Measurements from ENCODE around the gene SCRN1. TPM values are rescaled to one million over a fixed set of nuclear protein-coding genes. Genes with fewer than 3 reads are reported as not detected.
A peak's percentile ranks its signal among the peaks of the same experiment; 100 is the strongest.

Gene SCRN1
- total and polyA plus RNA-seq, 7 experiments from 2014 or later: 1.6 to 8.7 (median 2.3) TPM

- H3K36me3 ChIP-seq (ENCODE audit: control insufficient read depth in 2 of 3, insufficient read depth in 3 of 3, low read length in 3 of 3): peaks cover 0 to 8% (median 0%) of the 10 kb centered on the region in 3 experiments
- ChIA-PET POLR2A (no interaction called here), CTCF (no interaction called here)
These were observed 28.9 kb upstream of the SCRN1 start for GRCh38 chr7:30018451-30018850.

DNA sequence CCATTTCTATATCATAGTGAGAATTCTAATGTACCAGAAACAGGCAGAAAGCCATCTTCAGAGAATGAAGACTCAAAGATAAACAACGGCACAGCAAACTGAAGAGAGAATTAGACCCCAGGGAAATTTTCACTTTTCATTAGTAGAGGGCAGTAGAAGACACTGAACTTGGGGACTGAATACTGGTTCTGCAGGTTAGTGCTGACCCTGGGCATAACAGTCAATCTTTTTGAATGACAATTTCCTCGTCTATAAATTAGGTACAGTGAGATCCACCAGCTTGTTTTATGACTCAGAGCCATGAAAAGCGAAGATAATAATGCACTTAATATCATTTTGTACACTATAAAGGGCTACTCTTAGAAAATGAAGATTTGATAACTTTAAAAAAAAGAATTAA lies 23.2 kb upstream of the SCRN1 start:
- H3K4me1 ChIP-seq (ENCODE audit: control insufficient read depth in 2 of 2, insufficient read depth in 2 of 2, low read length in 2 of 2): no peaks in the 10 kb centered on the region
- POLR2A ChIA-PET: no interaction called here
- peaks cover 0 to 8% (median 0%) of the 10 kb centered on the region in 3 experiments for H3K36me3 ChIP-seq (ENCODE audit: control insufficient read depth in 2 of 3, insufficient read depth in 3 of 3, low read length in 3 of 3)
- H3K27me3 Mint-ChIP-seq: no peaks in the 10 kb centered on the region
- H3K4me3 Mint-ChIP-seq: no peak overlapping the region
- H3K27ac Mint-ChIP-seq: no peak overlapping the region
- no peaks in the 10 kb centered on the region for H3K9me3 ChIP-seq (ENCODE audit: control insufficient read depth in 2 of 3, low read length in 3 of 3)
- no peak for ATAC-seq
- no peaks in the 10 kb centered on the region for H3K27me3 ChIP-seq (ENCODE audit: control insufficient read depth in 2 of 2, insufficient read depth in 2 of 2, low read length in 2 of 2)
- peaks cover 0 to 19% (median 15%) of the 10 kb centered on the region in 5 donors for H3K36me3 Mint-ChIP-seq
- CTCF ChIA-PET: no interaction called here
- no peak overlapping the region for H3K4me3 ChIP-seq (ENCODE audit: low read length)
- intact Hi-C loops (cut with micrococcal nuclease): no loop called here
- DNase-seq: no peak
- H3K27ac ChIP-seq (ENCODE audit: low read depth, low read length): no peak overlapping the region
- no peaks in the 10 kb centered on the region for H3K4me1 Mint-ChIP-seq
- H3K9me3 Mint-ChIP-seq: no peaks in the 10 kb centered on the region

More at GRCh38 chr7:30018451-30018850, 28.9 kb upstream of the SCRN1 start:
- intact Hi-C loops (cut with micrococcal nuclease): no loop called here
- Mint-ChIP-seq H3K27me3 (no peaks in the 10 kb centered on the region), H3K27ac (peak overlapping the region in 1 of 9 donors; percentile 51), H3K9me3 (no peaks in the 10 kb centered on the region), H3K36me3 (peaks cover 0 to 19% (median 10%) of the 10 kb centered on the region in 5 donors), H3K4me3 (no peak overlapping the region), H3K4me1 (peaks cover 4 to 11% (median 6%) of the 10 kb centered on the region in 7 donors)
- H3K4me3 ChIP-seq (ENCODE audit: low read length): no peak overlapping the region
- no peak for ATAC-seq
- no peaks in the 10 kb centered on the region for H3K4me1 ChIP-seq (ENCODE audit: control insufficient read depth in 2 of 2, insufficient read depth in 2 of 2, low read length in 2 of 2)
- no peaks in the 10 kb centered on the region for H3K9me3 ChIP-seq (ENCODE audit: control insufficient read depth in 2 of 3, low read length in 3 of 3)
- H3K27ac ChIP-seq (ENCODE audit: low read depth, low read length): no peak overlapping the region
- no peaks in the 10 kb centered on the region for H3K27me3 ChIP-seq (ENCODE audit: control insufficient read depth in 2 of 2, insufficient read depth in 2 of 2, low read length in 2 of 2)
- no peak for DNase-seq

DNA sequence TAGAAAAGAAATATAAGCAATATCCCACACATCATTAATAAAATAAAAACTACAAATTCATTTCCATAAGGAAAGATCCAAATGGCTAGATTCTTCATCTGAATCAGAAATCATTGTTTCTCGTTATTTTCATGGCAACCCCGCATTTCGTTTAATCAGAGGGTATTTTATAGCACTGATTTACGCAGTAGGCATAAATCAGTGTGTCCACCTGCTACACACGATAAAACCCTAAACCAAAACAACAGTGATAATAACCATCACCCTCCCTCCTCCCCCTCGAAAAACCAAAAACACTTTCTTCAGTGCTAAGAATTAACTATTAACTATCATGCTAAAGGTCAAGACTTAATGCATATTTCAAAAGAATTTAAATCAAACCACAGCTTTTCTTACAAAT lies 20.4 kb upstream of the SCRN1 start:
- H3K36me3 Mint-ChIP-seq: peaks cover 0 to 13% (median 8%) of the 10 kb centered on the region in 5 donors
- ATAC-seq: no peak
- H3K4me3 Mint-ChIP-seq: no peak overlapping the region
- intact Hi-C loops (cut with micrococcal nuclease): no loop called here
- no peak for DNase-seq
- no peaks in the 10 kb centered on the region for H3K9me3 Mint-ChIP-seq
- ChIA-PET CTCF (no interaction called here), POLR2A (no interaction called here)
- H3K27me3 ChIP-seq (ENCODE audit: control insufficient read depth in 2 of 2, insufficient read depth in 2 of 2, low read length in 2 of 2): no peaks in the 10 kb centered on the region
- H3K9me3 ChIP-seq (ENCODE audit: control insufficient read depth in 2 of 3, low read length in 3 of 3): no peaks in the 10 kb centered on the region
- no peaks in the 10 kb centered on the region for H3K36me3 ChIP-seq (ENCODE audit: control insufficient read depth in 2 of 3, insufficient read depth in 3 of 3, low read length in 3 of 3)
- H3K4me1 ChIP-seq (ENCODE audit: control insufficient read depth in 2 of 2, insufficient read depth in 2 of 2, low read length in 2 of 2): no peaks in the 10 kb centered on the region
- H3K27ac Mint-ChIP-seq: no peak overlapping the region
- H3K4me3 ChIP-seq (ENCODE audit: low read length): no peak overlapping the region
- no peaks in the 10 kb centered on the region for H3K4me1 Mint-ChIP-seq
- no peak overlapping the region for H3K27ac ChIP-seq (ENCODE audit: low read depth, low read length)
- H3K27me3 Mint-ChIP-seq: peaks cover 0 to 3% (median 0%) of the 10 kb centered on the region in 5 donors

DNA sequence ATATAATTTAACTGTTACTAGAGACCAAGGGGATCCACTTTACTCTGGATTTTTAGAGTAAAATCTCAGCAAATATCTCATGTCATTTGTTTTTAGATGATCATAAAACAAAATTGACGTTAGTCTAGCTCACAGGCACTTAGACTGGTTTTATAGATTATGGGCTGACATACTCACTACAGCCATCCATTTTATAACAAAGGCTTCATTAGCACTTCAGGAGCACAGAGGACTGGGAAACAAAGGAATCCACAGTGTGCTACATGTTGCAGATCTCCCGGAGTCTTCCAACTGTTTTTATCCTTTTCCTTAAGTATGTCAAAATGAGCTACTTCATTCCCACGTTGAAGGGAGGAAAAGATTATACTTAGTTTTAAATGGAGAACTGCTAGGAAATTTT lies 15.9 kb upstream of the SCRN1 start:
- Mint-ChIP-seq H3K9me3 (no peaks in the 10 kb centered on the region), H3K27me3 (peaks cover 4 to 10% (median 9%) of the 10 kb centered on the region in 5 donors), H3K4me3 (no peak overlapping the region), H3K4me1 (no peaks in the 10 kb centered on the region), H3K27ac (no peak overlapping the region), H3K36me3 (peaks cover 0 to 2% (median 0%) of the 10 kb centered on the region in 5 donors)
- Histone ChIP-seq H3K4me1 (ENCODE audit: control insufficient read depth in 2 of 2, insufficient read depth in 2 of 2, low read length in 2 of 2) (no peaks in the 10 kb centered on the region), H3K27ac (ENCODE audit: low read depth, low read length) (no peak overlapping the region), H3K4me3 (ENCODE audit: low read length) (no peak overlapping the region), H3K9me3 (ENCODE audit: control insufficient read depth in 2 of 3, low read length in 3 of 3) (no peaks in the 10 kb centered on the region), H3K27me3 (ENCODE audit: control insufficient read depth in 2 of 2, insufficient read depth in 2 of 2, low read length in 2 of 2) (peaks cover 0 to 6% of the 10 kb centered on the region in 2 donors), H3K36me3 (ENCODE audit: control insufficient read depth in 2 of 3, insufficient read depth in 3 of 3, low read length in 3 of 3) (no peaks in the 10 kb centered on the region)
- ChIA-PET CTCF (no interaction called here), POLR2A (no interaction called here)
- DNase-seq: no peak
- ATAC-seq: no peak
- intact Hi-C loops (cut with micrococcal nuclease): no loop called here

- no peak overlapping the region for H3K4me3 ChIP-seq (ENCODE audit: low read length)
- Mint-ChIP-seq H3K9me3 (peaks cover 0 to 6% (median 0%) of the 10 kb centered on the region in 11 donors), H3K4me1 (no peaks in the 10 kb centered on the region), H3K4me3 (no peak overlapping the region), H3K36me3 (peaks cover 0 to 6% (median 0%) of the 10 kb centered on the region in 5 donors), H3K27ac (no peak overlapping the region), H3K27me3 (peaks cover 14 to 27% (median 21%) of the 10 kb centered on the region in 5 donors)
- POLR2A ChIA-PET: no interaction called here
- no peak overlapping the region for H3K27ac ChIP-seq (ENCODE audit: low read depth, low read length)
- no peak for DNase-seq
- H3K36me3 ChIP-seq (ENCODE audit: control insufficient read depth in 2 of 3, insufficient read depth in 3 of 3, low read length in 3 of 3): no peaks in the 10 kb centered on the region
- intact Hi-C loops (cut with micrococcal nuclease): no loop called here
- peaks cover 0 to 9% of the 10 kb centered on the region in 2 donors for H3K27me3 ChIP-seq (ENCODE audit: control insufficient read depth in 2 of 2, insufficient read depth in 2 of 2, low read length in 2 of 2)
- no peak for ATAC-seq
- CTCF ChIA-PET: no interaction called here
- no peaks in the 10 kb centered on the region for H3K4me1 ChIP-seq (ENCODE audit: control insufficient read depth in 2 of 2, insufficient read depth in 2 of 2, low read length in 2 of 2)
- no peaks in the 10 kb centered on the region for H3K9me3 ChIP-seq (ENCODE audit: control insufficient read depth in 2 of 3, low read length in 3 of 3)
These were observed 13.5 kb upstream of the SCRN1 start for GRCh38 chr7:30003098-30003497.

DNA sequence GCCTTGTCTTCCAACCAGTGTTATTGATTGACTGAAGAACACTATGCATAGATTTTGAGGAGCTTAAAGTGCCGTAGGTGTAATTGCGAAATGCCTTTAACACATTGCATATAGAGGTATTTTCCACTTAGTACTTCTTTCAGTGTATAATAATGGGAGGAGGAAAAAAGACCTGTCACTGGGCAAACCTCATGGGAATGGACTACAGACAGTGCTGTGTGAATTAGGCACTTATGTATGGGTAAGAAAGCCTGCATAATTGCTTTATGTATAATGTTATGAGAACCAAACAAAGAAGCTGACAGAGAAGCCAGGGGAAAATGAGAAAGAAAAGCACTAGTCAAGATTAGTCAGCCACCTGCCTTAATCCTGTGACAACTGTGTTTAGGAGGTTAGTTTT lies 12.4 kb upstream of the SCRN1 start:
- Mint-ChIP-seq H3K27me3 (peaks cover 20 to 35% (median 26%) of the 10 kb centered on the region in 5 donors), H3K4me3 (no peak overlapping the region), H3K27ac (no peak overlapping the region), H3K9me3 (peaks cover 0 to 14% (median 5%) of the 10 kb centered on the region in 11 donors), H3K36me3 (peaks cover 0 to 6% (median 4%) of the 10 kb centered on the region in 5 donors), H3K4me1 (no peaks in the 10 kb centered on the region)
- ChIA-PET POLR2A (no interaction called here), CTCF (no interaction called here)
- DNase-seq: no peak
- H3K4me3 ChIP-seq (ENCODE audit: low read length): no peak overlapping the region
- H3K36me3 ChIP-seq (ENCODE audit: control insufficient read depth in 2 of 3, insufficient read depth in 3 of 3, low read length in 3 of 3): no peaks in the 10 kb centered on the region
- H3K27ac ChIP-seq (ENCODE audit: low read depth, low read length): no peak overlapping the region
- peaks cover 0 to 11% of the 10 kb centered on the region in 2 donors for H3K27me3 ChIP-seq (ENCODE audit: control insufficient read depth in 2 of 2, insufficient read depth in 2 of 2, low read length in 2 of 2)
- no peak for ATAC-seq
- intact Hi-C loops (cut with micrococcal nuclease): no loop called here
- H3K9me3 ChIP-seq (ENCODE audit: control insufficient read depth in 2 of 3, low read length in 3 of 3): no peaks in the 10 kb centered on the region
- no peaks in the 10 kb centered on the region for H3K4me1 ChIP-seq (ENCODE audit: control insufficient read depth in 2 of 2, insufficient read depth in 2 of 2, low read length in 2 of 2)

DNA sequence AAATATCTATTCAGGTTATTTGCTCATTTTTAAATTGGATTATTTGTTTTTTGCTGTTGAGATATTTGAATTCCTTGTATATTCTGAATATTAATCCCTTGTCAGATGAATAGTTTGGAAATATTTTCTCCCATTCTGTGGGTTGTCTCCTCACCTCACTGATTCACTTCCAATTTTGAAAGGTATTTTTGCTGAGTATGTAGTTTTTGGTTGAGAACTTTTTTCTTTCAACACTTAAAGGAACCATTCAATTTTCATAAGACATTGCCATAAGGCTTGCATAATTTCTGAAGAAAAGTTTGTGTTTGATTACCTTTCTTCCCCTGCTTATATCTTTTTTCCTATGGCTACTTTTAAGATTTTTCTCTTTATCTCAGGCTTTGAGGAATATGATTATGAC lies 8.9 kb upstream of the SCRN1 start:
- Mint-ChIP-seq H3K9me3 (peaks cover 4 to 43% (median 17%) of the 10 kb centered on the region in 11 donors), H3K27me3 (peaks cover 34 to 56% (median 45%) of the 10 kb centered on the region in 5 donors), H3K36me3 (peaks cover 0 to 10% (median 9%) of the 10 kb centered on the region in 5 donors), H3K27ac (no peak overlapping the region), H3K4me3 (no peak overlapping the region), H3K4me1 (no peaks in the 10 kb centered on the region)
- no peaks in the 10 kb centered on the region for H3K4me1 ChIP-seq (ENCODE audit: control insufficient read depth in 2 of 2, insufficient read depth in 2 of 2, low read length in 2 of 2)
- no peak overlapping the region for H3K27ac ChIP-seq (ENCODE audit: low read depth, low read length)
- no peaks in the 10 kb centered on the region for H3K36me3 ChIP-seq (ENCODE audit: control insufficient read depth in 2 of 3, insufficient read depth in 3 of 3, low read length in 3 of 3)
- POLR2A ChIA-PET: no interaction called here
- no peak overlapping the region for H3K4me3 ChIP-seq (ENCODE audit: low read length)
- no peak for DNase-seq
- peaks cover 0 to 7% (median 0%) of the 10 kb centered on the region in 3 experiments for H3K9me3 ChIP-seq (ENCODE audit: control insufficient read depth in 2 of 3, low read length in 3 of 3)
- peaks cover 0 to 13% of the 10 kb centered on the region in 2 donors for H3K27me3 ChIP-seq (ENCODE audit: control insufficient read depth in 2 of 2, insufficient read depth in 2 of 2, low read length in 2 of 2)
- intact Hi-C loops (cut with micrococcal nuclease): no loop called here
- ATAC-seq: no peak
- CTCF ChIA-PET: no interaction called here
